ENCODE measurements around the gene C2CD4D.
"Not testable (repeated sequence)": the region's sequence is repeated elsewhere in the genome, so short reads cannot be mapped to it uniquely, and the experiment has no call there.

C2CD4D gene

GRCh38 chr1:151855933-151856332 is 16.3 kb upstream of the C2CD4D start:
- no peak overlapping the region for H3K27ac ChIP-seq (ENCODE audit: low read length)

DNA sequence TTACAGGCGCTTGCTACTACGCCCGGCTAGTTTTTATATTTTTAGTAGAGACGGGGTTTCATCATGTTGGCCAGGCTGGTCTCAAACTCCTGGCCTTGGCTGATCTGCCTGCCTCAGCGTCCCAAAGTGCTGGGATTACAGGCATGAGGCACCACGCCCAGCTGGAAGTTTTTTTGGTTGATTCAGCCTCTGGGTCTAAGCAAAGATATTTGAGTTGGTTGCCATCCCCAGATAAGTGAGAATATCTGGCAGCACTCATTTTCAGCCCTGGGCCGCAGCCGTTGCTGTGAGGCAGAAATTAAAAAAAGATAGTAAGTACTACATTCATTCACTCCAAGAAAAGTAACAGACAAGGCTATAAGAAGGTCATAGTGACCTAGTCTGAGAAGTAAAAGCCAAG is 15.9 kb upstream of the C2CD4D start:
- H3K9ac ChIP-seq (ENCODE audit: low read depth, low read length); H3K36me3 ChIP-seq (ENCODE audit: insufficient read depth, low read depth, low read length); H3K9me3 ChIP-seq (ENCODE audit: insufficient read depth, low read depth, low read length); H3K4me3 ChIP-seq (ENCODE audit: low read length); H3K4me1 ChIP-seq (ENCODE audit: insufficient read depth, low read length); H3K27ac ChIP-seq (ENCODE audit: low read length): not testable (repeated sequence)
- H3K27me3 ChIP-seq (ENCODE audit: insufficient read depth, low read length): peaks cover 49% of the 10 kb centered on the region

More at GRCh38 chr1:151855933-151856332, 16.3 kb upstream of the C2CD4D start:
- no peaks in the 10 kb centered on the region for H3K9me3 ChIP-seq (ENCODE audit: insufficient read depth, low read depth, low read length)
- peaks cover 6% of the 10 kb centered on the region; the same call in 1 of the 2 replicates for H3K4me1 ChIP-seq (ENCODE audit: insufficient read depth, low read length)
- no peak overlapping the region for H3K4me3 ChIP-seq (ENCODE audit: low read length)
- H3K36me3 ChIP-seq (ENCODE audit: insufficient read depth, low read depth, low read length): no peaks in the 10 kb centered on the region
- no peak overlapping the region for H3K9ac ChIP-seq (ENCODE audit: low read depth, low read length)
- H3K27me3 ChIP-seq (ENCODE audit: insufficient read depth, low read length): peaks cover 51% of the 10 kb centered on the region

- H3K27me3 ChIP-seq (ENCODE audit: insufficient read depth, low read length): peaks cover 40% of the 10 kb centered on the region
- no peak overlapping the region for H3K4me3 ChIP-seq (ENCODE audit: low read length)
- no peak overlapping the region for H3K27ac ChIP-seq (ENCODE audit: low read length)
- H3K36me3 ChIP-seq (ENCODE audit: insufficient read depth, low read depth, low read length): no peaks in the 10 kb centered on the region
- no peaks in the 10 kb centered on the region for H3K4me1 ChIP-seq (ENCODE audit: insufficient read depth, low read length)
- no peak overlapping the region for H3K9ac ChIP-seq (ENCODE audit: low read depth, low read length)
- H3K9me3 ChIP-seq (ENCODE audit: insufficient read depth, low read depth, low read length): no peaks in the 10 kb centered on the region
Measured at GRCh38 chr1:151854658-151855057, 15.0 kb upstream of the C2CD4D start.

- Histone ChIP-seq H3K36me3 (ENCODE audit: insufficient read depth, low read depth, low read length) (no peaks in the 10 kb centered on the region), H3K27ac (ENCODE audit: low read length) (no peak within 1 kb of the TSS), H3K9me3 (ENCODE audit: insufficient read depth, low read depth, low read length) (no peaks in the 10 kb centered on the region), H3K9ac (ENCODE audit: low read depth, low read length) (no peak within 1 kb of the TSS), H3K4me3 (ENCODE audit: low read length) (no peak within 1 kb of the TSS), H3K27me3 (ENCODE audit: insufficient read depth, low read length) (peaks cover 28% of the 10 kb centered on the region), H3K4me1 (ENCODE audit: insufficient read depth, low read length) (no peaks in the 10 kb centered on the region)
Measured at GRCh38 chr1:151853411-151853943, 13.9 kb upstream of the C2CD4D start, which contains the start of gene THEM5. TSS of gene THEM5 (minus strand) at chr1:151853712. CDS start at chr1:151853565, 147 bp downstream.

- Histone ChIP-seq H3K4me1 (ENCODE audit: insufficient read depth, low read length) (no peaks in the 10 kb centered on the region; the same call in 1 of the 2 replicates), H3K27ac (ENCODE audit: low read length) (no peak overlapping the region)
Measured at GRCh38 chr1:151852733-151853132, 13.1 kb upstream of the C2CD4D start.

GRCh38 chr1:151851886-151852285 is 12.3 kb upstream of the C2CD4D start:
- H3K4me1 ChIP-seq (ENCODE audit: insufficient read depth, low read length): no peaks in the 10 kb centered on the region; the same call in 1 of the 2 replicates
- no peaks in the 10 kb centered on the region for H3K36me3 ChIP-seq (ENCODE audit: insufficient read depth, low read depth, low read length)

More at GRCh38 chr1:151852733-151853132, 13.1 kb upstream of the C2CD4D start:
- H3K9me3 ChIP-seq (ENCODE audit: insufficient read depth, low read depth, low read length): no peaks in the 10 kb centered on the region
- H3K9ac ChIP-seq (ENCODE audit: low read depth, low read length): no peak overlapping the region
- H3K27me3 ChIP-seq (ENCODE audit: insufficient read depth, low read length): peaks cover 21% of the 10 kb centered on the region
- H3K4me3 ChIP-seq (ENCODE audit: low read length): no peak overlapping the region
- no peaks in the 10 kb centered on the region for H3K36me3 ChIP-seq (ENCODE audit: insufficient read depth, low read depth, low read length)

GRCh38 chr1:151849871-151850270 is 10.3 kb upstream of the C2CD4D start:
- no peaks in the 10 kb centered on the region for H3K36me3 ChIP-seq (ENCODE audit: insufficient read depth, low read depth, low read length)
- H3K27me3 ChIP-seq (ENCODE audit: insufficient read depth, low read length): peaks cover 14% of the 10 kb centered on the region; the same call in 1 of the 2 replicates

More at GRCh38 chr1:151851886-151852285, 12.3 kb upstream of the C2CD4D start:
- Histone ChIP-seq H3K9me3 (ENCODE audit: insufficient read depth, low read depth, low read length) (no peaks in the 10 kb centered on the region), H3K4me3 (ENCODE audit: low read length) (no peak overlapping the region), H3K9ac (ENCODE audit: low read depth, low read length) (no peak overlapping the region), H3K27me3 (ENCODE audit: insufficient read depth, low read length) (peaks cover 14% of the 10 kb centered on the region; the same call in 1 of the 2 replicates), H3K27ac (ENCODE audit: low read length) (no peak overlapping the region)

DNA sequence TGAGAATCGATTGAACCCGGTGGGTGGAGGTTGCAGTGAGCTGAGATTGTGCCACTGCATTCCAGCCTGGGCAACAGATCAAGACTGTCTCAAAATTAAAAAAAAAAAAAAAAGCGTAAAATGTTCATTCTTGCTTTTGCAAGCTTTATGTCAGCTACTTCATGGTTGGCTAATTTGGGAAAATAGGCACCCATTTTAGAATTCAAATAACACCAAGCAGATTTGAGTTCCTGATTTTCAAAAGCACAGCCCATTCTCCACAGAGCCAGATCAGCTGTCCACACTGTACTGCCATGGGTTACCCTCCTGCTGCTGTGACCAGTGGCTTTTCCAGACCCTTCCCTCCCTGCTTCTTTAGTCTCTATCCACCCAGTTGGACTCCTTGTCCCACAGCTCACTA is 9.5 kb upstream of the C2CD4D start:
- Histone ChIP-seq H3K27ac (ENCODE audit: low read length) (no peak overlapping the region), H3K27me3 (ENCODE audit: insufficient read depth, low read length) (peaks cover 14% of the 10 kb centered on the region; the same call in 1 of the 2 replicates), H3K4me3 (ENCODE audit: low read length) (no peak overlapping the region), H3K9ac (ENCODE audit: low read depth, low read length) (no peak overlapping the region), H3K9me3 (ENCODE audit: insufficient read depth, low read depth, low read length) (no peaks in the 10 kb centered on the region), H3K36me3 (ENCODE audit: insufficient read depth, low read depth, low read length) (no peaks in the 10 kb centered on the region), H3K4me1 (ENCODE audit: insufficient read depth, low read length) (peaks cover 8% of the 10 kb centered on the region)

More at GRCh38 chr1:151849871-151850270, 10.3 kb upstream of the C2CD4D start:
- H3K4me1 ChIP-seq (ENCODE audit: insufficient read depth, low read length): peaks cover 8% of the 10 kb centered on the region
- H3K9me3 ChIP-seq (ENCODE audit: insufficient read depth, low read depth, low read length): no peaks in the 10 kb centered on the region
- no peak overlapping the region for H3K4me3 ChIP-seq (ENCODE audit: low read length)
- no peak overlapping the region for H3K27ac ChIP-seq (ENCODE audit: low read length)
- no peak overlapping the region for H3K9ac ChIP-seq (ENCODE audit: low read depth, low read length)

- Histone ChIP-seq H3K4me1 (ENCODE audit: insufficient read depth, low read length) (peaks cover 8% of the 10 kb centered on the region), H3K4me3 (ENCODE audit: low read length) (no peak overlapping the region), H3K27me3 (ENCODE audit: insufficient read depth, low read length) (peaks cover 14% of the 10 kb centered on the region; the same call in 1 of the 2 replicates), H3K27ac (ENCODE audit: low read length) (no peak overlapping the region), H3K36me3 (ENCODE audit: insufficient read depth, low read depth, low read length) (no peaks in the 10 kb centered on the region), H3K9me3 (ENCODE audit: insufficient read depth, low read depth, low read length) (no peaks in the 10 kb centered on the region), H3K9ac (ENCODE audit: low read depth, low read length) (no peak overlapping the region)
Measured at GRCh38 chr1:151847867-151848596, 8.4 kb upstream of the C2CD4D start.

- Histone ChIP-seq H3K27me3 (ENCODE audit: insufficient read depth, low read length) (peaks cover 6% of the 10 kb centered on the region; the same call in 1 of the 2 replicates), H3K27ac (ENCODE audit: low read length) (no peak overlapping the region), H3K9ac (ENCODE audit: low read depth, low read length) (no peak overlapping the region), H3K9me3 (ENCODE audit: insufficient read depth, low read depth, low read length) (no peaks in the 10 kb centered on the region), H3K36me3 (ENCODE audit: insufficient read depth, low read depth, low read length) (no peaks in the 10 kb centered on the region), H3K4me1 (ENCODE audit: insufficient read depth, low read length) (peaks cover 8% of the 10 kb centered on the region), H3K4me3 (ENCODE audit: low read length) (no peak overlapping the region)
Measured at GRCh38 chr1:151846686-151847237, 7.1 kb upstream of the C2CD4D start.

DNA sequence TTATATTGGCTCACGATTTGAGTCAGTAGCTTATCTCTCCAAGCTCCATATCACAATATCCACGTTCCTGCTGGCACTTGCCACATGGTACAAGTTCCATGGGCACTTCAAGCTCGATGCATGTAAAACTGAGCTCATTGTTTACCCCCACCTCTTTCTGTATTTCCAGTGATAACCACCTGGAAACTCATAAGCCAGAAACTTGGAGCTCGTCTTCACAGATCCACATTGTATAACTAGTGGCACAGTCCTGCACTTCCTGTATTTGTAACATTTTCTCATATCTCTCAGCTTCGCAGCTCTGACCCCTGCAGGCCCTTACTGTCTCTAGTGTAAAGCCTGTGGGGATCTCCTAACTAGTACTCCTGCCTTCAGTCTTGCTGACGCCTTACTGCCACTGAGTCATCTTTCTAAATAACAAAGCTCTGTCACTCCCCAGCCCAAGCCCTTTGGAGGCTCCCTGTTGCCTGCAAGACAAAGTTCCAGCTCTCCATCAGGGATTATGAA is 6.5 kb upstream of the C2CD4D start:
- Histone ChIP-seq H3K27me3 (ENCODE audit: insufficient read depth, low read length) (peaks cover 8% of the 10 kb centered on the region), H3K4me1 (ENCODE audit: insufficient read depth, low read length) (peaks cover 8% of the 10 kb centered on the region), H3K4me3 (ENCODE audit: low read length) (no peak overlapping the region), H3K9me3 (ENCODE audit: insufficient read depth, low read depth, low read length) (no peaks in the 10 kb centered on the region), H3K9ac (ENCODE audit: low read depth, low read length) (no peak overlapping the region), H3K27ac (ENCODE audit: low read length) (no peak overlapping the region), H3K36me3 (ENCODE audit: insufficient read depth, low read depth, low read length) (no peaks in the 10 kb centered on the region)

All from iPS-20b (cell line).